NCI-H128 (cell line): Measurements from ENCODE around the gene PRRT1B.

Experiments used
- DNase-seq: peaks from one replicate; lab custom pipeline; 2025; ENCODE audit not compliant: unreplicated experiment; lab: John Stamatoyannopoulos, UW

PRRT1B gene

GRCh38 chr9:131522257-131523085 lies 22.9 kb upstream of the PRRT1B start:
- DNase-seq, result no peak

- no peak for DNase-seq
Measured at GRCh38 chr9:131523086-131523388, 22.3 kb upstream of the PRRT1B start.

GRCh38 chr9:131523451-131524435 lies 21.6 kb upstream of the PRRT1B start:
- no peak for DNase-seq

GRCh38 chr9:131524665-131525315 lies 20.5 kb upstream of the PRRT1B start:
- DNase-seq, result no peak

GRCh38 chr9:131525643-131526565 lies 19.4 kb upstream of the PRRT1B start:
- no peak for DNase-seq

- no peak for DNase-seq
Measured at GRCh38 chr9:131528186-131528585, 17.1 kb upstream of the PRRT1B start.

GRCh38 chr9:131528886-131529505 lies 16.3 kb upstream of the PRRT1B start:
- no peak for DNase-seq

- no peak for DNase-seq
Measured at GRCh38 chr9:131529597-131530545, 15.5 kb upstream of the PRRT1B start.

- DNase-seq, result no peak
Measured at GRCh38 chr9:131530546-131530919, 14.8 kb upstream of the PRRT1B start.

GRCh38 chr9:131530920-131531832 lies 14.1 kb upstream of the PRRT1B start, which contains the start of gene UCK1:
UCK1 (minus strand) TSS chr9:131531263; CDS start chr9:131531174, 89 bp downstream.
- peak; percentile 52 for DNase-seq

- peak; percentile 25 for DNase-seq
Measured at GRCh38 chr9:131534721-131535237, 10.5 kb upstream of the PRRT1B start.

- no peak for DNase-seq
Measured at GRCh38 chr9:131537946-131538345, 7.4 kb upstream of the PRRT1B start.

- DNase-seq, result no peak
Measured at GRCh38 chr9:131539223-131539923, 6.0 kb upstream of the PRRT1B start.

GRCh38 chr9:131543141-131543540 lies 2.2 kb upstream of the PRRT1B start:
- no peak for DNase-seq

- no peak for DNase-seq
Measured at GRCh38 chr9:131545786-131546335, 538 bp downstream of the PRRT1B start.

- DNase-seq, result no peak
Measured at GRCh38 chr9:131546336-131547084, 1.2 kb downstream of the PRRT1B start.
